ENCODE results near the gene ABHD6. TPM values are rescaled to one million over a fixed set of nuclear protein-coding genes. Genes with fewer than 3 reads are reported as not detected.
A peak's percentile ranks its signal among the peaks of the same experiment; 100 is the strongest.
"Not testable (repeated sequence)": the region's sequence is repeated elsewhere in the genome, so short reads cannot be mapped to it uniquely, and the experiment has no call there.

The ABHD6 gene
- polyA plus RNA-seq, 4 donors, result 7.6 to 11.7 (median 9.6) TPM

DNA sequence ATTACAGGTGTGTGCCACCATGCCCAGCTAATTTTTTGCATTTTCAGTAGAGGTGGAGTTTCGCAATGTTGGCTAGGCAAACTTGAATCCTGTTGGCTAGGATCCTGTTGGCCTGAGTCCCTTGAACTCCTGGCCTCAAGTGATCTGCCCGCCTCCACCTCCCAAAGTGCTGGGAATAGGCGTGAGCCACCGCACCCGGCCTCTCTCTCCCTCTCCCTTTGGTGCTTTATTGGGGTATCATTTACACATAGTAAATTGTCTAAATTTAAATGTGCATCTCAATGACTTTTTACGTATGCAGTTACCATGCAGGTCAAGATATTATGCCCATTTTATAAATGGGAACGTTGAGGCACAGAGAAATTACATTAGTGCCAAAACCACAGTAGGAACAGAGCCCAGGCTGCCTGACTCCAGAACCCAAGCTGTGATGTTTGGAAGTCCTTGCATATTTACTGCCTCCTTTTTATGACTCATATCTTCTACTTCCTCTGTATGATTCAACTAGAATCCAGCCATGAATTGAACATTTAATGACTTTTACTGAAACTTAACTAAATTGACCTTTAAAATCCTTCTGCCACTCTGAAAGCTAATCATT is 34.4 kb downstream of the ABHD6 start:
- DNase-seq (ENCODE audit: low read depth in 4 of 4, low spot score in 3 of 4), result no peak

DNA sequence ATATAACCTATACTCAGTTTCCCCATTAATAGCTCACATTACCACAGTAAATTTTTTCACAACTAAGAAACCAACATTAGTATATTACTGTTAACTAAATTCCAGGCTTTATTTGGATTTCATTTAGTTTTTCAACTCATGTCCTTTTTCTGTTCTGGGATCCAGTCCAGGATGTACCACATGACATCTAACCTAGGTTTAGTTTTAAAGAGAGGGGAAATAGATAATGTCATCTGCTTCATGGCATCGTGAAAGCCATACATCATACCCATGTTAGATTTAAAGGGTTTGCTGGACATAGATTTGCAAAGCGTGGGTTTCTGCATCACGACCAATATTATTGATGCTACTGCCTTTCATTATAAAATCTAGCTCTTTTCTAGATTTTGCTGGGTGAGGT is 35.3 kb downstream of the ABHD6 start:
- DNase-seq (ENCODE audit: low read depth in 4 of 4, low spot score in 3 of 4), result no peak

DNA sequence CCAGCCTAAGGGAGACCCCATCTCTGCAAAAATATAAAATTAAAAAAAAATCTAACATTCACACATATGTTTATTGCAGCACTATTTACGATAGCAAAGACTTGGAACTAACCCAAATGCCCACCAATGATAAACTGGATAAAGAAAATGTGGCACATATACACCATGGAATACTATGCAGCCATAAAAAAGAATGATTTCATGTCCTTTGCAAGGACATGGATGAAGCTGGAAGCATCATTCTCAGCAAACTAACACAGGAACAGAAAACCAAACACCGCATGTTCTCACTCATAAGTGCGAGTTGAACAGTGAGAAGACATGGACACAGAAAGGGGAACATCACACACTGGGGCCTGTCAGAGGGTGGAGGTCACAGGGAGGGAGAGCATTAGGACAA is 35.8 kb downstream of the ABHD6 start:
- not testable (repeated sequence) for DNase-seq (ENCODE audit: low read depth in 4 of 4, low spot score in 3 of 4)

DNA sequence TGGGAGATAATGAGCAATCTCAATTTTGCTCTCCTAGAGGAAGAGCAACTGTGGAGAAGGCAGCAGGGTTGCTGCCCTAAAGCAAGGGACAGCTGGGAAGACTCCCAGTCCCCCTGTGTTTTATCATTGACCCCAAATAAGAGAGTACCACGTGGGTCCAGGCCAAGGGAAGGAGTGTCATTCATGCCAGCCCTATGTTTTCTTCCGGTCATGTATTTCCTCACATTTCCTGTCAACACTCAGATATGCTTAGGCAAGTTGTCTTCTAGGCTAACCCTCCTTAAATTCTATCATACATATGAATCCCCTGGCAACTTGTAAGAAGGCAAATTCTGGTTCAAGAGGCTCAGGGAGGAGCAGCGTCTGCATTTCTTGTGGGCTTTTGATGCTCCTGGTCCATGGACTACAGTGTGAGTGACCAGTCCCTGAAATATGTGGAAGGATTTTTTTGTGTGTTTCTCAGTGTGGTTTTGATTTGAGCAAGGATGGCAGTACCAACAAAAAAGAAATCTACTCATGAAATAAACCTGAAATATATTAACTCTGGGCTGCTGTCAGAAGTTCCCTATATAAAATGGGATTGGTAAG is 36.5 kb downstream of the ABHD6 start:
- DNase-seq (ENCODE audit: low read depth in 4 of 4, low spot score in 3 of 4), result no peak

DNA sequence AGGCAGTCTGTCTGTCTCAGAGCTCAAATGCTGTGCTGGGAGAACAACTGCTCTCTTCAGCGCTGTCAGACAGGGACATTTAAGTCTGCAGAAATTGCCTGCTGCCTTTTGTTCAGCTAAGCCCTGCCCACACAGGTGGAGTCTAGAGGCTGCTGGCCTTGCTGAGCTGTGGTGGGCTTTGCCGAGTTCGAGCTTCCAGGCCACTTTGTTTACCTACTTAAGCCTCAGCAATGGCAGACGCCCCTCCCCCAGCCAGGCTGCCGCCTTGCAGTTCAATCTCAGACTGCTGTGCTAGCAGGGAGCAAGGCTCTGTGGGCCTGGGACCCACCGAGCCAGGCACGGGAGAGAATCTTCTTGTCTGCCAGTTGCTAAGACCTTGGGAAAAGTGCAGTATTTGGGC is 43.5 kb downstream of the ABHD6 start:
- DNase-seq (ENCODE audit: low read depth in 4 of 4, low spot score in 3 of 4), result no peak

DNA sequence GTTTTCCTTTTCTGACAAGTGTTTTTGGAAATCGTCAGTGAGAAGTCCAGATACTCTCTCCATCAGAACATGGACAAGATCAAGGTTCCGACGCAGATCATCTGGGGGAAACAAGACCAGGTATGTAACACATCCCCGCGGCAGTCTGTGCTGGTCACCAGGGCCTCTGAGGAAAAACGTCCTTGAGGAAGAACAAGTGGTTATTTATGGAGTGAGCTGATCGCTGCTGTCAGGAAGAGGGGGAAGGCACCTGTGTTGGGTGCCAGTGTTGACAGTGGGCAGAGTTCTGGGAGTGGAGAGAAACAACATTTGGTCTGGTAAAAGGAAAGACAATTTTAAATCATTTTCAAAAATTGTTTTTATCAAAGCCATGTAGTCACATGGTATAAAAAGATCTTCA is 47.7 kb downstream of the ABHD6 start:
- no peak for DNase-seq (ENCODE audit: low read depth in 4 of 4, low spot score in 3 of 4)

DNA sequence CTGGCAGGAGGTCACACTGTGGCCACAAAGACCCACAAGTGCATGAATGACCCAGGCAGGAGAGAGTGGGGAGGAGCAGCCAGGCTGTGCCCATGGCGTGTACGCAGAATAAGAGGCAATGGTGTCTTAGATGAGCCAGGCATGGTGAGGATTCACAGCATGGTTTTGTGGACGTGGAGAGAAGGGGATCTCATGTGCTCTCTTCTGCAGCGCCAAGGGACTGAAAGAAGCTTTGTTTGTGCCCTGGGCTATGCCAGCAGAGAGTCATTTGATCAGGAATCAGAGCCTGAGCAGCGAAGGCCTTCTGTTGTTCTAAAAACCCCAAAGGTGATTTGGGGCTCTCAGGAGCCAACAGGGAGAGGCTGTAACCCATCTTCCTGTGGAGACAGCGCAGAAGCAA is 49.8 kb downstream of the ABHD6 start:
- no peak for DNase-seq (ENCODE audit: low read depth in 4 of 4, low spot score in 3 of 4)

DNA sequence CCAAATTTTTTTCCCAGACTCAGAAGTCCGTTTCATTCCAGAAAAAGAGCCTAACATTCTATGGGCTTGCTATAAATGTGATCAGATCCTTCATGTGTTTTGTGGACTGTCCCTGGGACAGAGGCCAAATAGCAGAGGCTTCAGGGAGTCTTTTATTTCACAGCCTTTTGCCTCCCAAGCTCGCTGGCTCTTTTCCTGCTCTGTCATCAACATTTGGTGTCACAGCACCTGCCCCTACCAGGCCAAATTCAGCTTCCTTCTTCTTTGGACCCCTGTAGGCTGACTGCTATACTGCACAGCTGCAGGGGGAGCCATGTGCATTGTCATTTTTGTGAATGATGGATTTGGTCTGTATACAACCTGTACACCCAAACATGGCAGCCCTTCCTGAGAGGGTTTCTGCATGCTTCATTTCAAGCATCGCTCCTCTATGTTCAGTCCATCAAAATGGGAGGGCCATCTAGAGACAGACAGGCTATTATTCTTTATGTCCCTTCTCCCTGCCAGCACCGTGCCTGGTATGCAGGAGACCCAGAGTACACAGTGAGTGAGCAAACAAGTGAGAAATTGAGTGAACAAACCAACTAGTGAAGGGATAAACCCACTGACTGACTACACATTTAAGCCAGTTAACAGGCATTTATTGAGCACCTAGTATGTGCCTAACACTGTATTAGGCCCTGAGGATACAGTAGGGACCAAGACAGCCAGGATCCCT is 50.6 kb downstream of the ABHD6 start:
- DNase-seq (ENCODE audit: low read depth in 4 of 4, low spot score in 3 of 4), result no peak

DNA sequence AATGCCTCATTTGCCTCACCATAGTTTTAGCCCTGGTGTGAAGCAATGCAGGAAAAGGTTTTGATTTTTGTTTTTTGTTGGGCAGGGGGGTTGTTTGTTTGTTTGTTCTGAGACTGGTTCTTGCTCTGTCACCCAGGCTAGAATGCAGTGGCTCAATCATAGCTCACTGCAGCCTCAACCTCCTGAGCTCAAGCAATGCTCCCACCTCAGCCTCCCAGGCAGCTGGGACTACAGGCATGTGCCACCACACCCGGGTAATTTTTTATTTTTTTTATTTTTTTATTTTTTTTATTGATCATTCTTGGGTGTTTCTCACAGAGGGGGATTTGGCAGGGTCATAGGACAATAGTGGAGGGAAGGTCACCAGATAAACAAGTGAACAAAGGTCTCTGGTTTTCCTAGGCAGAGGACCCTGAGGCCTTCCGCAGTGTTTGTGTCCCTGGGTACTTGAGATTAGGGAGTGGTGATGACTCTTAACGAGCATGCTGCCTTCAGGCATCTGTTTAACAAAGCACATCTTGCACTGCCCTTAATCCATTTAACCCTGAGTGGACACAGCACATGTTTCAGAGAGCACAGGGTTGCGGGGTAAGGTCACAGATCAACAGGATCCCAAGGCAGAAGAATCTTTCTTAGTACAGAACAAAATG is 51.5 kb downstream of the ABHD6 start:
- not testable (repeated sequence) for DNase-seq (ENCODE audit: low read depth in 4 of 4, low spot score in 3 of 4)

DNA sequence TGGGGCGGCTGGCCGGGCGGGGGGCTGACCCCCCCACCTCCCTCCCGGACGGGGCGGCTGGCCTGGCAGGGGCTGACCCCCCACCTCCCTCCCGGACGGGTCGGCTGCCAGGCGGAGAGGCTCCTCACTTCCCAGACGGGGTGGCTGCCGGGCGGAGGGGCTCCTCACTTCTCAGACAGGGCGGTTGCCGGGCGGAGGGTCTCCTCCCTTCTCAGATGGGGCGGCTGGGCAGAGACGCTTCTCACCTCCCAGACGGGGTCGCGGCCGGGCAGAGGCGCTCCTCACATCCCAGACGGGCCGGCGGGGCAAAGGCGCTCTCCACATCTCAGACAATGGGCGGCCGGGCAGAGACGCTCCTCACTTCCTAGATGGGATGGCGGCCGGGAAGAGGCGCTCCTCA is 52.9 kb downstream of the ABHD6 start:
- DNase-seq (ENCODE audit: low read depth in 4 of 4, low spot score in 3 of 4), result not testable (repeated sequence)

DNA sequence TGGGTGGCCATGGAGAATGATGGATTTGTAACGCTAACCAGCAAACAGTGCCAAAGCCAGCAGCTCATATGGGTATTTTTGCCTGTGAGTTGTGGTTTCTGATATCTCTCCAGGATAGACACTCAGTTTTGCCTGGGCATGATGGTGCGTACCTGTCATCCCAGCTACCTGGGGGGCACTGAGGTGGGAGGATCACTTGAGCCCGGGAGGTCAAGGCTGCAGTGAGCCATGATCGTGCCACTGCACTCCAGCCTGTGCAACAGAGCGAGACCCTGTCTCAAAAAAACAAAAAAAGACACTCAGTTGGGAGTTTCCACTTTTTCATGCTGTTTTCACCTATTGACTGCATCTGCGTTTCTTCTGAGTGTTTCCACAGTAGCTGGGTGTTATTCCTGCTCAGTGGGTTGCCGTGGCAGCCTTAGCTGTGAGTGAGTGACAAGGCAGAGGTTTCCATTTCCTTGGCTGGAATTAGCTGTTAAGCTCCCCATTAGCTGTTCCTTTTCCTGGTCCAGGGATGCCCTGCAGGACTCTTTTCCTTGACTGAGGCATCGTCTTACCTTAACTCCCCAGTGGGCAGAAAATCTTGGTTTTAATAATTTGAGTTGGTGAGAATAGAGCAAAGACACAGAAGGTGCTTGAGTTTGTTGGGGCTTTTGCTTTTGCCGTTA is 54.2 kb downstream of the ABHD6 start:
- DNase-seq (ENCODE audit: low read depth in 4 of 4, low spot score in 3 of 4), result no peak

DNA sequence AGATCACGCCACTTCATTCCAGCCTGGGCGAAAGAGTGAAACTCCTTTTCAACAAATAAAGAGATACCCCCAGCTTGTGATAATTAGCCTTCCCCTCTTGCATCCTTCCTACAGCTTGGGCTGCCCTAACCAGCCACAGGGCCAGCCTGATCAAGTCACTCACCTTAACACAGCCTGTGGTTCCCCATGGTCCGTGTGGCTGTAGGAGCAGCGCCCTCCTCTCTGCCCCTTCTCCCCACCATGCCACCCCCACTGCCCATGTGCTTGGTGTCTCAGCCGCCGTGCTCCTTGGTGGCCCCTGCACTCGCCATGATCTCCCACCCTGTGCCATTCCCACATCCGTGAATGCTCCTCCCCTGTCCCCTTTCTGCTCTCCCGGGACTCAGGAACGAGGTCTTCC is 55.3 kb downstream of the ABHD6 start:
- no peak for DNase-seq (ENCODE audit: low read depth in 4 of 4, low spot score in 3 of 4)

DNA sequence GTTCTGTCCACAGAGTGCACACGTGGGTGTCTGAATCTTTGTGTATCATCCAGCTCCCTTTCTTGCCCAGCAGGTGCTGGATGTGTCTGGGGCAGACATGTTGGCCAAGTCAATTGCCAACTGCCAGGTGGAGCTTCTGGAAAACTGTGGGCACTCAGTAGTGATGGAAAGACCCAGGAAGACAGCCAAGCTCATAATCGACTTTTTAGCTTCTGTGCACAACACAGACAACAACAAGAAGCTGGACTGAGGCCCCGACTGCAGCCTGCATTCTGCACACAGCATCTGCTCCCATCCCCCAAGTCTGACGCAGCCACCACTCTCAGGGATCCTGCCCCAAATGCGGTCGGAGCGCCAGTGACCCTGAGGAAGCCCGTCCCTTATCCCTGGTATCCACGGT is 55.9 kb downstream of the ABHD6 start:
- DNase-seq (ENCODE audit: low read depth in 4 of 4, low spot score in 3 of 4), result no peak

DNA sequence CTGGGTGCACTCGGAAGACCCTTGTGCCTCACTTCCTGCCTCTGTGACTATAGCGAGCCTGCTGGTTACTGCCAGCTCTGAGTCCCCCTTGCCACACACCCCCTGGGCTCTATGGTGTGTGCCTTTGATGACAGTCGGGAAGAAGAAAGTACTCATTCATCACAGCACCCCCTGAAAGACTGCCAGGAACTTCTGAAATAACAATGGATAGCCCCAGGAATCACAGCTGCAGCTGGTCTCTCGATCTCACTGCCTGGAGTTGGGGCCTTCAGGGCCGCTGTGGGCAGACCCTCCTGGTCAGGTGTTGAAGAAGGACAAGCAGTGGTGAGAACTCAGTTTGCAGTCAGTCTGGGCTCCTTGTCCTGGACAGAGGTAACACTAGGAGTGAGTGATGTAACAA is 58.7 kb downstream of the ABHD6 start:
- DNase-seq (ENCODE audit: low read depth in 4 of 4, low spot score in 3 of 4), result no peak

DNA sequence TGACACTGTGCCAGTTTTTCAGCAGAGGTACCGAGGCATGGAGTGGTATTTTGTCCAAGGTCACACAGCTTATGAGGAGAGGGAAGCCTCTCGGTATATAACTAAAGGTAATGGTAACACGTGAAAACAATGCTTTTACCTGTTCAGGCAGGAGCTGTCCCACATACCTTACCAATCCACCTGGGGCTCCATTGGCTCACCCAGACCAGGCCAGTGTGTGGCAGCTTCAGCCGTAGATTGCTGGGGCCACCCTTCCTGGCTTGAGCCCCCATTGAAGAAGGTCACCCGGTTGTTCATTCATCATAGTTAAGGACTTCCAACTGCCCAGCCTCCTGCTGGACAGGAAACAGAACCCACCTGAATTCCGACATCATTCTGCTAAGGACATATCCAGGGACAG is 59.3 kb downstream of the ABHD6 start:
- DNase-seq (ENCODE audit: low read depth in 4 of 4, low spot score in 3 of 4), result no peak

DNA sequence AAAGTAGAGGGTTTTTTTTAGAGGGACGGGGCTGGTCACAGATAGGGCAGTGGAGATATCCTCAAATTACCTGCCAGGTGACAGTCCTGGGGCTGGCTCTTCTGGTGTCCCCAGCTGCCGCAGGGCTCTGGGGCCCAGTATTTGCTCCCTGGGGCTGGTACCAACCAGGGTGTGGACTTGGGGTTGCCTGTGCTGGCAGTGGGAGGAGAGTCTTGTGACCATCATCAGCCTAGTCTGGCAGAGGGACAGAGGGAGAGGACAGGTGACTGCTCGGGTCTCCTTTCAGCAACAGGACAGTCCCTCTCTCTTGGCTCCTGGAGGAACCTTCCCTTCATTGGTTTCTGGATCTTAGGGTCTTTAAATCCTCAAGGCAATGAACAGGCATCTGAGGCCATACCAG is 60.6 kb downstream of the ABHD6 start:
- DNase-seq (ENCODE audit: low read depth in 4 of 4, low spot score in 3 of 4), result no peak

DNA sequence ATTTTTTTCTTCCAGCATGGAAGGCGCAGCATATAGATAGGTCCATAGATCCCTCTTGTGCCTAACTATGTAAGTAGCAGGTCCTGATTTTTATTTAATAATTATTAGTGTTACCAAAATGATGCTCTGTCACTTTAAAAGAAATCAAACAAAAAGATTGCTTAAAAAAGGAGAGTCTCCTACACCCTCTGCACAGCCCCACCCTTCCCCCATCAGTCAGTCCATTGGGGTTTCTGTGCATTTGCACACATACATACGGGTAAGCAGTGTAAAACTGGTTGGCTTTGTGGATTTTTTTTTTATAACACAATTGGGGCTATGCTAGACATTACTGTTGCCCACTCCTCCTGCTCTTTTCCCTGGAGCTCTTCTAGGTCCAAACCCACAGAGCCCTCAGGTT is 61.5 kb downstream of the ABHD6 start:
- DNase-seq (ENCODE audit: low read depth in 4 of 4, low spot score in 3 of 4), result no peak

DNA sequence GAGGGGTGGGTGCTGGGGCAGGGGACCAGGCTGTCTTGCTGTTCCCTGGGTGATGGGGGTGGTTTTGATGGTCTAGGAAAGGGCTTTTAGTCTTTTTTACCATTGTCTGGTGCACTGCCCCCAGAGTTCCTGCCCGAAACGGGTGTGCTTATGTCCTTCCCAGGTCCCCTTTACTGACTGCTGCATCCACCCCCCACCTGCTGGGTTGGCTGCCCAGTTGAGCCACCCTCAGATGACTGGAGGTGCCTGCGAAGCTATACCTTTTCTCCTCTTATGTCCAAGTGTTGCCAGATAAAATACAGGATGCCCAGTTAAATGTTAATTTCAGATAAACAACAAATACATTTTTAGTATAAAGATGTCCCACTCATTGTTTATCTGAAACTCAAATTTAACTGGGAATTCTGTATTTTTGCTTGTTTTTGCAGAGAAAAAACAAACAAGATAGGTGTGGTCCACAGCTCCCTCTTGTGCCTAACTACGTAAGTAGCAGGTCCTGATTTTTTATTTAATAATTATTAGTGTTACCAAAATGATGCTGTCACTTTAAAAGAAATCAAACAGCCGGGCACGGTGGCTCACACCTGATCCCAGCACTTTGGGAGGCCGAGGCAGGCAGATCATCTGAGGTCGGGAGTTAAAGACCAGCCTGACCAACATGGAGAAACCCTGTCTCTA is 62.4 kb downstream of the ABHD6 start:
- no peak for DNase-seq (ENCODE audit: low read depth in 4 of 4, low spot score in 3 of 4)

DNA sequence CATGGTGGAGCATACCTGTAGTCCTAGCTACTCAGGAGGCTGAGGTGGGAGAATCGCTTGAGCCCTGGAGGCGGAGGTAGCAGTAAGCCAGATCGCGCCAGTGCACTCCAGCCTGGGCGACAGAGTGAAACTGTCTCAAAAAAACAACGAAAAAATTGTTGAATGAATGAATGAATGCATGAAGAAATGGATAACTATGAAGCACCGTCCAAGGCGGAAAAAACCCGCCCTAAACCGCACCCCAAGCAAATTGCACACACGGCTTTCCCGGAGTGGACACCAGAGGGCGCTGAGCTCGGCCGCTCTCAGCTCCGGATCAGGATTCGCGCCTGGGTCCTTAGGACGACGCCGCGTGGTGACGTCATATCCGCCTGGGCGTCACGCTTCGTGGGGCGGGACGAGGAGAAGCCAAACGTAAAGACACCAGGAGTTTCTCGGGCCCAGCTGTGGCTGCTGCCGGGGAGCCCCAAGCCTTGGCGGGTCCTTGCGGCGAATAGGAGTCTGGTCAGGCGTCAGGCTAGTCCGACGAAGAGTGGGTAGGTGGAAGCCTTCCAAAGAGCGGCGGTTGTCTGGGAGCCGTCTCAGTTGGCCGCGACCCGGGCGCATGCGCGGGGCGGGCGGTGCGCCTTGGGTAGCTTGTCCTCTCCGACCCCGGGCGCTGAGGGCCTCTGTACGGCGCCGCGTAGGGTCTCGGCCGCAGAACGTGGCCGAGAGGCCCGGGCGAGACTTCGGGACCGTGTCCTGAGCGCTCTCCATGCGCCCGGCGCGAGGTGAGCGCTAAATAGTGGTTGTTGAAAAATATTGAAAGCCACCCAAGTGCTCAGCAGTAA is 68.5 kb downstream of the ABHD6 start, which contains the start of the genes HTD2 and RPP14:
HTD2 (plus strand) TSS at position 639 of the 830 bp plus-strand sequence. CDS start 11,094 bp downstream, outside the sequence.
RPP14 (plus strand) TSS at position 364 of the 830 bp plus-strand sequence. CDS start 4,085 bp downstream, outside the sequence.
- DNase-seq (ENCODE audit: low read depth in 4 of 4, low spot score in 3 of 4), result peak; percentile 96 to 97 (median 97)
